Activated T-cell treated with anti-CD3 and anti-CD28 coated beads, Interleukin-2, amount 50 U/mL, for 72 hours (primary cell): ENCODE data around the gene GXYLT1. TPM values are rescaled to one million over a fixed set of nuclear protein-coding genes. Genes with fewer than 3 reads are reported as not detected.

Experiments used
- ATAC-seq, 2 donors: fragments of 150-1000 bp; cut with Tn5 transposase; replicated peaks in 1 of 2; 2 replicates each; pipeline ENCODE4 v1.10.0; 2021; ENCODE audit warnings: moderate library complexity in 2 of 2, mild to moderate bottlenecking in 1 of 2
- DNase-seq, 2 donors: peaks; one replicate each; pipeline ENCODE4 v3.0.0; 2021 to 2022; ENCODE audit warnings: mixed read lengths in 1 of 2
- H3K27ac Mint-ChIP-seq: one replicate; pipeline ENCODE4 v1.8.0; 2022; ENCODE audit warnings: mild to moderate bottlenecking, moderate library complexity, mixed read lengths
- H3K27me3 Mint-ChIP-seq: one replicate; pipeline ENCODE4 v1.8.0; 2022; ENCODE audit warnings: low read depth, mixed read lengths
- H3K36me3 Mint-ChIP-seq, 2 donors: one replicate each; pipeline ENCODE4 v1.8.0; 2022; ENCODE audit warnings: mixed read lengths in 2 of 2, mild to moderate bottlenecking in 1 of 2; ENCODE audit not compliant: insufficient read depth in 2 of 2
- H3K4me1 Mint-ChIP-seq: one replicate; pipeline ENCODE4 v1.8.0; 2022; ENCODE audit warnings: low read depth, mixed read lengths
- H3K4me3 Mint-ChIP-seq, 2 donors: one replicate each; pipeline ENCODE4 v1.8.0; 2022; ENCODE audit warnings: mild to moderate bottlenecking in 2 of 2, mixed read lengths in 2 of 2, moderate library complexity in 2 of 2
- H3K9me3 Mint-ChIP-seq, 2 donors: one replicate each; pipeline ENCODE4 v1.8.0; 2022; ENCODE audit warnings: mixed read lengths in 2 of 2
- total RNA-seq, 2 donors: library from RNA; stranded (reverse); gene quantifications; one replicate each; pipeline ENCODE4 v1.2.3, GENCODE V29; 2022

GXYLT1 gene
- total RNA-seq, 2 donors from 2014 or later = 7.2 to 8.4 TPM

- Mint-ChIP-seq H3K9me3 (no peaks in the 10 kb centered on the region), H3K27me3 (peaks cover 5% of the 10 kb centered on the region), H3K4me3 (no peak overlapping the region), H3K4me1 (peaks cover 32% of the 10 kb centered on the region), H3K36me3 (peaks cover 0 to 2% of the 10 kb centered on the region in 2 donors), H3K27ac (peak overlapping the region; percentile 25)
- ATAC-seq = no peak
- no peak for DNase-seq
Observed at GRCh38 chr12:42140901-42141300, 3.8 kb downstream of the GXYLT1 start.

GRCh38 chr12:42135259-42135814 lies 9.3 kb downstream of the GXYLT1 start:
- no peaks in the 10 kb centered on the region for H3K36me3 Mint-ChIP-seq
- H3K4me1 Mint-ChIP-seq = peaks cover 24% of the 10 kb centered on the region
- ATAC-seq (no peak), DNase-seq (no peak)
- H3K9me3 Mint-ChIP-seq = no peaks in the 10 kb centered on the region
- no peak overlapping the region for H3K27ac Mint-ChIP-seq
- no peak overlapping the region for H3K4me3 Mint-ChIP-seq
- no peaks in the 10 kb centered on the region for H3K27me3 Mint-ChIP-seq

GRCh38 chr12:42130672-42131402 lies 13.8 kb downstream of the GXYLT1 start:
- H3K9me3 Mint-ChIP-seq = no peaks in the 10 kb centered on the region
- peak overlapping the region in 1 of 2 donors; percentile 11 for H3K4me3 Mint-ChIP-seq
- H3K36me3 Mint-ChIP-seq = no peaks in the 10 kb centered on the region
- no peaks in the 10 kb centered on the region for H3K27me3 Mint-ChIP-seq
- no peak for DNase-seq
- no peak overlapping the region for H3K27ac Mint-ChIP-seq
- peaks cover 52% of the 10 kb centered on the region for H3K4me1 Mint-ChIP-seq
- ATAC-seq = peak; percentile 56 to 63

GRCh38 chr12:42129595-42130204 lies 15.0 kb downstream of the GXYLT1 start:
- Mint-ChIP-seq H3K27me3 (no peaks in the 10 kb centered on the region), H3K4me1 (peaks cover 47% of the 10 kb centered on the region)

GRCh38 chr12:42128888-42129287 lies 15.8 kb downstream of the GXYLT1 start:
- H3K27ac Mint-ChIP-seq = no peak overlapping the region
- no peaks in the 10 kb centered on the region for H3K27me3 Mint-ChIP-seq
- peaks cover 47% of the 10 kb centered on the region for H3K4me1 Mint-ChIP-seq
- no peak overlapping the region for H3K4me3 Mint-ChIP-seq
- ATAC-seq = no peak
- no peak for DNase-seq
- H3K36me3 Mint-ChIP-seq = no peaks in the 10 kb centered on the region
- no peaks in the 10 kb centered on the region for H3K9me3 Mint-ChIP-seq

More at GRCh38 chr12:42129595-42130204, 15.0 kb downstream of the GXYLT1 start:
- no peak for ATAC-seq
- Mint-ChIP-seq H3K36me3 (no peaks in the 10 kb centered on the region), H3K9me3 (no peaks in the 10 kb centered on the region), H3K4me3 (no peak overlapping the region), H3K27ac (no peak overlapping the region)
- DNase-seq = no peak

GRCh38 chr12:42128327-42128726 lies 16.3 kb downstream of the GXYLT1 start:
- no peak overlapping the region for H3K4me3 Mint-ChIP-seq
- H3K27ac Mint-ChIP-seq = no peak overlapping the region
- H3K36me3 Mint-ChIP-seq = no peaks in the 10 kb centered on the region
- no peak for DNase-seq
- H3K4me1 Mint-ChIP-seq = peaks cover 47% of the 10 kb centered on the region
- H3K27me3 Mint-ChIP-seq = no peaks in the 10 kb centered on the region
- H3K9me3 Mint-ChIP-seq = no peaks in the 10 kb centered on the region
- ATAC-seq = peak; percentile 44 to 58

- H3K9me3 Mint-ChIP-seq = no peaks in the 10 kb centered on the region
- no peak overlapping the region for H3K4me3 Mint-ChIP-seq
- H3K4me1 Mint-ChIP-seq = peaks cover 47% of the 10 kb centered on the region
- H3K27ac Mint-ChIP-seq = peak overlapping the region; percentile 1
- H3K27me3 Mint-ChIP-seq = no peaks in the 10 kb centered on the region
- peak; percentile 47 to 66 for ATAC-seq
- DNase-seq = no peak
- no peaks in the 10 kb centered on the region for H3K36me3 Mint-ChIP-seq
Observed at GRCh38 chr12:42126963-42127362, 17.7 kb downstream of the GXYLT1 start.

- Mint-ChIP-seq H3K27me3 (no peaks in the 10 kb centered on the region), H3K4me3 (no peak overlapping the region), H3K9me3 (no peaks in the 10 kb centered on the region), H3K27ac (no peak overlapping the region), H3K4me1 (peaks cover 36% of the 10 kb centered on the region), H3K36me3 (no peaks in the 10 kb centered on the region)
- ATAC-seq = peak; percentile 25 to 38
- no peak for DNase-seq
Observed at GRCh38 chr12:42125388-42125767, 19.3 kb downstream of the GXYLT1 start.

GRCh38 chr12:42124764-42125387 lies 19.8 kb downstream of the GXYLT1 start:
- H3K27ac Mint-ChIP-seq = no peak overlapping the region
- no peak overlapping the region for H3K4me3 Mint-ChIP-seq
- no peak for DNase-seq
- ATAC-seq = peak; percentile 15 to 34
- H3K36me3 Mint-ChIP-seq = no peaks in the 10 kb centered on the region
- H3K27me3 Mint-ChIP-seq = no peaks in the 10 kb centered on the region
- H3K9me3 Mint-ChIP-seq = no peaks in the 10 kb centered on the region
- peaks cover 37% of the 10 kb centered on the region for H3K4me1 Mint-ChIP-seq

- Mint-ChIP-seq H3K4me3 (peak overlapping the region in 1 of 2 donors; percentile 60), H3K9me3 (peaks cover 2 to 4% of the 10 kb centered on the region in 2 donors), H3K27ac (no peak overlapping the region), H3K36me3 (peaks cover 7 to 26% of the 10 kb centered on the region in 2 donors), H3K4me1 (peaks cover 26% of the 10 kb centered on the region), H3K27me3 (no peaks in the 10 kb centered on the region)
- ATAC-seq = peak; percentile 65 to 78
- DNase-seq = no peak
Observed at GRCh38 chr12:42119085-42119633, 25.5 kb downstream of the GXYLT1 start.

- ATAC-seq (peak in 1 of 2 donors; percentile 45), DNase-seq (no peak)
- H3K27ac Mint-ChIP-seq = no peak overlapping the region
- H3K4me3 Mint-ChIP-seq = no peak overlapping the region
- H3K36me3 Mint-ChIP-seq = peaks cover 10 to 32% of the 10 kb centered on the region in 2 donors
- H3K4me1 Mint-ChIP-seq = peaks cover 26% of the 10 kb centered on the region
- H3K27me3 Mint-ChIP-seq = no peaks in the 10 kb centered on the region
- peaks cover 5 to 8% of the 10 kb centered on the region in 2 donors for H3K9me3 Mint-ChIP-seq
Observed at GRCh38 chr12:42118136-42118879, 26.4 kb downstream of the GXYLT1 start.

- Mint-ChIP-seq H3K27me3 (no peaks in the 10 kb centered on the region), H3K9me3 (peaks cover 2 to 9% of the 10 kb centered on the region in 2 donors), H3K4me3 (no peak overlapping the region), H3K4me1 (no peaks in the 10 kb centered on the region), H3K36me3 (peaks cover 8 to 23% of the 10 kb centered on the region in 2 donors), H3K27ac (no peak overlapping the region)
- no peak for DNase-seq
- ATAC-seq = no peak
Observed at GRCh38 chr12:42109031-42109430, 35.6 kb downstream of the GXYLT1 start.
